ENCODE measurements around the gene TBC1D22A. TPM values are rescaled to one million over a fixed set of nuclear protein-coding genes. Genes with fewer than 3 reads are reported as not detected.

Gene TBC1D22A
- total and polyA plus RNA-seq, 2 experiments from 2014 or later, result 15.3 to 19.8 TPM

DNA sequence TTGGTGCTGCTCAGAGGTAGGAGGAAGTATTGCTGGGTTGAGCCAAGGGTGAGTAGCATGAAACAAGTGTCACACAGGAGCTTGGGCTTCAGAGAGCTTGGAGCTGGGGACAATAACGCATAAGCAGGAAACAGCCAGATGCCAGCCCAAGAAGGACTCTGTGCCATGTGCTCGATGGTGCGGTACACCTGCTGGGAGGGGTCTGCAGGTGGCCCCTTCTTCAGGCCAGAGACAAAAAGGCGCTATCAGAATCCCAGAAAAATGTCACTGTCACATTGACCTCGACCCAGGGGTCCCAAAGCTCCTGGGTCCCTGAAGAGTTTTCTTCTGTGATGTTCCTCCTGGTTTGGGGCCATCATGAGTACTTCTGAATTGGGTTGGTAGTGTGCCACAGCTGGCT lies 244.4 kb downstream of the TBC1D22A start:
- Histone ChIP-seq H3K4me2 (no peak overlapping the region), H3K4me1 (ENCODE audit: insufficient read depth) (peaks cover 3% of the 10 kb centered on the region), H4K20me1 (ENCODE audit: insufficient read depth, poor library complexity, severe bottlenecking) (no peaks in the 10 kb centered on the region), H2AFZ (no peak overlapping the region), H3K9me2 (replicated peaks; ENCODE audit: insufficient read depth) (no peaks in the 10 kb centered on the region), H3K9me3 (ENCODE audit: low read depth) (no peaks in the 10 kb centered on the region), H3K4me3 (no peak overlapping the region), H3K27ac (no peak overlapping the region), H3K27me3 (no peaks in the 10 kb centered on the region), H3K36me3 (replicated peaks; ENCODE audit: insufficient read depth, low read depth) (no peaks in the 10 kb centered on the region), H3K79me2 (no peaks in the 10 kb centered on the region)
- WGBS (ENCODE audit: low lambda C conversion rate, missing lambda C conversion rate), result 96% methylated on average over 5 of the region's 5 CpGs
- DNase-seq (ENCODE audit: low spot score), result no peak
- TF ChIP-seq EZH2phosphoT487 (IDR thresholded peaks at IDR 0.05; ENCODE audit: low read depth, severe bottlenecking, unreplicated experiment) (no peak), EZH2 (IDR thresholded peaks at IDR 0.05; ENCODE audit: borderline replicate concordance) (no peak)
- TF ChIP-seq, protein P1, sequence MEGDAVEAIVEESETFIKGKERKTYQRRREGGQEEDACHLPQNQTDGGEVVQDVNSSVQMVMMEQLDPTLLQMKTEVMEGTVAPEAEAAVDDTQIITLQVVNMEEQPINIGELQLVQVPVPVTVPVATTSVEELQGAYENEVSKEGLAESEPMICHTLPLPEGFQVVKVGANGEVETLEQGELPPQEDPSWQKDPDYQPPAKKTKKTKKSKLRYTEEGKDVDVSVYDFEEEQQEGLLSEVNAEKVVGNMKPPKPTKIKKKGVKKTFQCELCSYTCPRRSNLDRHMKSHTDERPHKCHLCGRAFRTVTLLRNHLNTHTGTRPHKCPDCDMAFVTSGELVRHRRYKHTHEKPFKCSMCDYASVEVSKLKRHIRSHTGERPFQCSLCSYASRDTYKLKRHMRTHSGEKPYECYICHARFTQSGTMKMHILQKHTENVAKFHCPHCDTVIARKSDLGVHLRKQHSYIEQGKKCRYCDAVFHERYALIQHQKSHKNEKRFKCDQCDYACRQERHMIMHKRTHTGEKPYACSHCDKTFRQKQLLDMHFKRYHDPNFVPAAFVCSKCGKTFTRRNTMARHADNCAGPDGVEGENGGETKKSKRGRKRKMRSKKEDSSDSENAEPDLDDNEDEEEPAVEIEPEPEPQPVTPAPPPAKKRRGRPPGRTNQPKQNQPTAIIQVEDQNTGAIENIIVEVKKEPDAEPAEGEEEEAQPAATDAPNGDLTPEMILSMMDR (IDR thresholded peaks at IDR 0.05; ENCODE audit: poor library complexity), result no peak

- no peak overlapping the region for H2AFZ ChIP-seq
- H3K4me3 ChIP-seq, result no peak overlapping the region
- no peaks in the 10 kb centered on the region for H3K79me2 ChIP-seq
- no peak for DNase-seq (ENCODE audit: low spot score)
- H3K27me3 ChIP-seq, result no peaks in the 10 kb centered on the region
- H3K4me2 ChIP-seq, result no peak overlapping the region
- H3K9me2 ChIP-seq (replicated peaks; ENCODE audit: insufficient read depth), result no peaks in the 10 kb centered on the region
- no peaks in the 10 kb centered on the region for H3K36me3 ChIP-seq (replicated peaks; ENCODE audit: insufficient read depth, low read depth)
- no peak overlapping the region for H3K27ac ChIP-seq
- no peak for TF ChIP-seq EZH2phosphoT487 (IDR thresholded peaks at IDR 0.05; ENCODE audit: low read depth, severe bottlenecking, unreplicated experiment)
- TF ChIP-seq, protein P1 (IDR thresholded peaks at IDR 0.05; ENCODE audit: poor library complexity), result no peak
- H3K9me3 ChIP-seq (ENCODE audit: low read depth), result no peaks in the 10 kb centered on the region
- 100% methylated on average over 2 of the region's 2 CpGs for WGBS (ENCODE audit: low lambda C conversion rate, missing lambda C conversion rate)
- H4K20me1 ChIP-seq (ENCODE audit: insufficient read depth, poor library complexity, severe bottlenecking), result no peaks in the 10 kb centered on the region
- H3K4me1 ChIP-seq (ENCODE audit: insufficient read depth), result peaks cover 3% of the 10 kb centered on the region
Measured at GRCh38 chr22:47007496-47007895, 245.0 kb downstream of the TBC1D22A start.

DNA sequence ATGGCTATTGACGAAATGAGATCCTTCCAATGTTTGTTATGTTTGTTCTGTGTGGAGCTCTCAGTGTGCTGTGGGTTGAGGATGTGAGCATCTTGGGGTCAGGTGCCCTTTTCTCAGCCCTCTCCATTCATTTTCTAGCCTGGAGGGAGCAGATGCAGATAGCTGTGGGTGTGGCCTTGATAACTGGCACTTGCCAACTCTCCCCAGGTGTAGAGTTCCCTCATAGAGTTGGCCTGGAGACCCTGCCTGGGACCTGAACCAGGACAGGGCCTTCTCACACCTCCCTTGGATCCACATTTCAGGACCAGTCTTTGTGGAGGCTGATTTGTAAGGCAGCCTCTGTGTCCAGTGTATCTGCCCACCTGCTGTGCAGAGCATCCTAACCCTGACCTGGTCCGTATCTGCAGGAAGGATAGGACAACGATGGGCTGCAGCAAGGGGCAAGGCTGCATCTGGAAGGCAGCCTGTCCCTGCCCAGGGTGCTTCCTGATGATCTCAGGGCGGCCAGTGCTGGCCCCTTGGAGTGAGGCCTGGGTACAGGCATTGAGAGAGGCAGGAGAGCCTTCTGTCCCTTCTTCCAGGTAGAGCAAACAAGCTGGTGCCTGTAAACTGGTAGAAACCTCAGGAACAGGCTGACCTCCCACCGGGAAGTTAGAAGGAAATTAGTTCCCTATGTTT lies 245.9 kb downstream of the TBC1D22A start:
- WGBS (ENCODE audit: low lambda C conversion rate, missing lambda C conversion rate), result 91% methylated on average over 5 of the region's 5 CpGs
- TF ChIP-seq EZH2phosphoT487 (IDR thresholded peaks at IDR 0.05; ENCODE audit: low read depth, severe bottlenecking, unreplicated experiment) (no peak), EZH2 (IDR thresholded peaks at IDR 0.05; ENCODE audit: borderline replicate concordance) (no peak)
- TF ChIP-seq, protein P1 (IDR thresholded peaks at IDR 0.05; ENCODE audit: poor library complexity), result no peak
- no peak overlapping the region for H2AFZ ChIP-seq
- H3K4me2 ChIP-seq, result no peak overlapping the region
- no peaks in the 10 kb centered on the region for H3K27me3 ChIP-seq
- no peak overlapping the region for H3K4me3 ChIP-seq
- peaks cover 3% of the 10 kb centered on the region for H3K4me1 ChIP-seq (ENCODE audit: insufficient read depth)
- no peaks in the 10 kb centered on the region for H3K9me2 ChIP-seq (replicated peaks; ENCODE audit: insufficient read depth)
- no peak for DNase-seq (ENCODE audit: low spot score)
- H3K27ac ChIP-seq, result no peak overlapping the region
- H4K20me1 ChIP-seq (ENCODE audit: insufficient read depth, poor library complexity, severe bottlenecking), result no peaks in the 10 kb centered on the region
- no peaks in the 10 kb centered on the region for H3K9me3 ChIP-seq (ENCODE audit: low read depth)
- H3K79me2 ChIP-seq, result no peaks in the 10 kb centered on the region
- H3K36me3 ChIP-seq (replicated peaks; ENCODE audit: insufficient read depth, low read depth), result no peaks in the 10 kb centered on the region
